ENCODE results near the gene NAT10. TPM values are rescaled to one million over a fixed set of nuclear protein-coding genes. Genes with fewer than 3 reads are reported as not detected.

Gene NAT10
- total RNA-seq, 1 experiment from 2014 or later, result 103 TPM

- Histone ChIP-seq H3K23ac (ENCODE audit: insufficient read length, low read depth, low read length) (no peak overlapping the region), H3K18ac (ENCODE audit: insufficient read length, low read depth, low read length) (no peak overlapping the region)
Observed at GRCh38 chr11:34151916-34152845, 46.8 kb downstream of the NAT10 start.

More at GRCh38 chr11:34151916-34152845, 46.8 kb downstream of the NAT10 start:
- H2BK20ac ChIP-seq (ENCODE audit: low read depth, low read length, poor library complexity, severe bottlenecking), result no peak overlapping the region
- no peak overlapping the region for H2AFZ ChIP-seq (ENCODE audit: low read length)
- no peak overlapping the region for H3K4me2 ChIP-seq (ENCODE audit: insufficient read depth, insufficient read length, low read length)
- no peak overlapping the region for H2BK12ac ChIP-seq (ENCODE audit: insufficient read length, low read depth, low read length)
- no peaks in the 10 kb centered on the region for H4K20me1 ChIP-seq (ENCODE audit: control insufficient read depth, insufficient read depth, insufficient read length)
- no peaks in the 10 kb centered on the region for H3K4me1 Mint-ChIP-seq
- H2BK120ac ChIP-seq (ENCODE audit: low read depth, low read length, poor library complexity, severe bottlenecking), result no peak overlapping the region
- no peak for TF ChIP-seq CTCF (conservative IDR thresholded peaks at IDR 0.05)
- no peaks in the 10 kb centered on the region for H3K27me3 ChIP-seq (ENCODE audit: insufficient read depth, low read length)
- peaks cover 18 to 35% (median 19%) of the 10 kb centered on the region in 3 experiments; a peak in 6 of 7 replicates for H3K36me3 Mint-ChIP-seq (ENCODE audit: insufficient read depth in 1 of 3, low read depth in 3 of 3)
- no peaks in the 10 kb centered on the region for H3K27me3 Mint-ChIP-seq (ENCODE audit: low read depth)
- WGBS (ENCODE audit: extremely low coverage, insufficient read length, low lambda C conversion rate), result no CpG with 5 or more reads among the region's 18 CpGs
- H4K5ac ChIP-seq (ENCODE audit: insufficient read length, low read depth, low read length), result no peak overlapping the region
- no peaks in the 10 kb centered on the region for H3K9me3 Mint-ChIP-seq
- H3K56ac ChIP-seq (ENCODE audit: insufficient read length, low read depth, low read length), result no peak overlapping the region
- H3K23me2 ChIP-seq (ENCODE audit: insufficient read length, low read depth, low read length, poor library complexity, severe bottlenecking), result no peaks in the 10 kb centered on the region
- H3K79me1 ChIP-seq (ENCODE audit: insufficient read depth, low read depth, low read length, poor library complexity, severe bottlenecking), result no peaks in the 10 kb centered on the region
- no peak overlapping the region for H3K4ac ChIP-seq (ENCODE audit: low read depth, low read length)
- H3K27ac Mint-ChIP-seq, result peak overlapping the region in 1 of 3 experiments; percentile 67; a peak in 2 of 7 replicates
- H3K14ac ChIP-seq (ENCODE audit: insufficient read depth, low read length), result no peak overlapping the region
- no peak overlapping the region for H2BK5ac ChIP-seq (ENCODE audit: insufficient read length, low read length)
- no peaks in the 10 kb centered on the region for H3K79me2 ChIP-seq (ENCODE audit: insufficient read depth, low read length)
- no peaks in the 10 kb centered on the region for H3K4me1 ChIP-seq (ENCODE audit: insufficient read depth, low read length)
- H3K4me3 Mint-ChIP-seq, result no peak overlapping the region
- no peak overlapping the region for H3T11ph ChIP-seq (ENCODE audit: low read length)
- H3K9me3 ChIP-seq (ENCODE audit: control insufficient read depth, low read depth, low read length), result no peaks in the 10 kb centered on the region
- no peak overlapping the region for H2AK5ac ChIP-seq (ENCODE audit: insufficient read length, low read length)
- no peak overlapping the region for H3K27ac ChIP-seq (ENCODE audit: insufficient read length, low read depth, low read length)
- H3K9ac ChIP-seq (ENCODE audit: extremely low read depth, insufficient read length, low read length), result no peak overlapping the region
- H2BK15ac ChIP-seq (ENCODE audit: low read depth, low read length), result no peak overlapping the region
- H4K8ac ChIP-seq (replicated peaks; ENCODE audit: insufficient read length, low read depth, low read length), result no peak overlapping the region
- DNase-seq, result no peak
- H4K91ac ChIP-seq (ENCODE audit: insufficient read length, low read depth, low read length), result no peak overlapping the region

Data from H9 (cell line).